Cardiac fibroblast (primary cell): ENCODE data around the gene TMEM218.

ENCODE experiments used
- DNase-seq, 2 donors: peaks; one replicate each; pipeline versions ENCODE4 v3.0.0 to v3.0.0-alpha.2; 2010; ENCODE audit warnings: low read depth in 2 of 2
- H3K4me3 ChIP-seq, 2 donors: replicated peaks in 1 of 2; 1 replicate in 1 of 2; 2 replicates in 1 of 2; pipeline ENCODE4 v1.5.1; 2011; ENCODE audit warnings: low read depth in 2 of 2, low read length in 2 of 2, mild to moderate bottlenecking in 2 of 2, moderate library complexity in 1 of 2
- TF ChIP-seq, protein P1 (sequence below): IDR thresholded peaks from one replicate; pipeline ENCODE4 v1.5.1; 2011; ENCODE audit warnings: low read depth, mild to moderate bottlenecking, low read length, inconsistent platforms

TMEM218 gene

GRCh38 chr11:125111343-125112207 lies at the start of gene TMEM218:
Gene TMEM218 (minus strand): TSS chr11:125111626. CDS start chr11:125102241, 9,385 bp downstream.
- H3K4me3 ChIP-seq: peak within 1 kb of the TSS; percentile 83
- TF ChIP-seq, protein P1, sequence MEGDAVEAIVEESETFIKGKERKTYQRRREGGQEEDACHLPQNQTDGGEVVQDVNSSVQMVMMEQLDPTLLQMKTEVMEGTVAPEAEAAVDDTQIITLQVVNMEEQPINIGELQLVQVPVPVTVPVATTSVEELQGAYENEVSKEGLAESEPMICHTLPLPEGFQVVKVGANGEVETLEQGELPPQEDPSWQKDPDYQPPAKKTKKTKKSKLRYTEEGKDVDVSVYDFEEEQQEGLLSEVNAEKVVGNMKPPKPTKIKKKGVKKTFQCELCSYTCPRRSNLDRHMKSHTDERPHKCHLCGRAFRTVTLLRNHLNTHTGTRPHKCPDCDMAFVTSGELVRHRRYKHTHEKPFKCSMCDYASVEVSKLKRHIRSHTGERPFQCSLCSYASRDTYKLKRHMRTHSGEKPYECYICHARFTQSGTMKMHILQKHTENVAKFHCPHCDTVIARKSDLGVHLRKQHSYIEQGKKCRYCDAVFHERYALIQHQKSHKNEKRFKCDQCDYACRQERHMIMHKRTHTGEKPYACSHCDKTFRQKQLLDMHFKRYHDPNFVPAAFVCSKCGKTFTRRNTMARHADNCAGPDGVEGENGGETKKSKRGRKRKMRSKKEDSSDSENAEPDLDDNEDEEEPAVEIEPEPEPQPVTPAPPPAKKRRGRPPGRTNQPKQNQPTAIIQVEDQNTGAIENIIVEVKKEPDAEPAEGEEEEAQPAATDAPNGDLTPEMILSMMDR: no peak
- DNase-seq: peak; percentile 99

- no peak for DNase-seq
- no peak overlapping the region for H3K4me3 ChIP-seq
- TF ChIP-seq, protein P1: no peak
Measured at GRCh38 chr11:125157953-125158680, 46.7 kb upstream of the TMEM218 start.

DNA sequence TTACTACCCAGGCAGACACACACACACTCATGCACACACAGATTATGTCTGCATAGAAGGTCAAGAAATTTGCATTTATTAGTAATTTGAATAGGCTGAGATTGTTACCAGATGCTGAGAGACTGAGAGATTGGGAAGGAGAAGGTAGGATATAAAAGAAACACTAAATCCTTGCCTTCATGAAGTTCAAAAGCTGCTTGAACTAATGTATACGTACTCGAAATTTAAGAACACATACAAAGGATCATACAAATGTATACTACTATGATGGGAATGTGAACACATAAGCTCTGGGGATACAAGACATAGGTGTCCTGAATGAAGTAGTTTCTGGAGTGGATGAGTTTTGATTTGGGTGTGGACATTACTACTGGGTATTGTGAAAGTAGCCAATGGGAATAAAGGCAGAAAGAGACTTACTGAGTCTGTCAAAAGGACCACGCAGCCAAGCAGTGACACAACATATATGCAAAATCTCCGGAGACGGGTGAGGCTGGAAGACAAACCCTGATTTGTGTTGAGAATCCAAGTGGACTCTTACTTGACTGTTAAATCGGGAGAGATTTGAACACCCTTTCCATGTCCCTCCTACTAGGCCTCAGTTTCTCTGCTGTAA lies 45.8 kb upstream of the TMEM218 start:
- DNase-seq: no peak
- TF ChIP-seq, protein P1: no peak
- no peak overlapping the region for H3K4me3 ChIP-seq

DNA sequence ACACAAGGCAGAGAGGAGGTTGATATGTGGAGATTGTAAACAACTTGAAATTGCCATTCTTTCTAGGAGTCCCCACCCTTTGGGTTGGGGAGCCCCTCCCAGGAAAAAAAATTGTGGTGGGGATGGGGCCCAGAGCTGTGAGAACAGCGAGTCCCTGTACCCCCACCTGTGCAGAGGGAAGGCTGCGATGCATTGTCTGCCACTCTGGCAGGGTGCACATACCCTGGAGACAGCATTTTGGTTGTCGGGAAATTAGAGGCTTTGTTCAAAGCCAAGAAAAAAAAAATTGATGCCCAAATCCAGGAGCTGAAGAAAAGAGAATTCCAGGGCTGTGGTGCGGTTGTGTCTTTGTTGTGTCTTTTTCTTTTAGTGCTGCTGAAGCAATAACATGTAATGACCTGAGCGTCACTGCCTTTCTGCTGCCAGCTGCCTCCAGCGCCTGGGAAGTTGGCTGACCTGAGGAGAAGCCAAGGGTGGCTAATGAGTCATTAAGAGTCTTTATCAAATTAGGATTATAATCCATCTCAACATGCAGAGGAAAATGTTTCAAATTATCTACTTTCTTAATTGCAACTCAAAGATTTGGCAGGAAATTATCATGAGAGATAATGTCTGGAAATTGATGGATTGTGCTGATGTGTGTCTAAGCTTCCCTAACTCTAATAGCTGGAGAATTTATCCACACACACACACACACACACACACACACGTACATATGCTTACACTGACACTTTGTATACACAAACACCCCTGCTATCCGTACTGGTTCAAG lies 45.1 kb upstream of the TMEM218 start:
- H3K4me3 ChIP-seq: no peak overlapping the region
- TF ChIP-seq, protein P1: no peak
- DNase-seq: no peak

DNA sequence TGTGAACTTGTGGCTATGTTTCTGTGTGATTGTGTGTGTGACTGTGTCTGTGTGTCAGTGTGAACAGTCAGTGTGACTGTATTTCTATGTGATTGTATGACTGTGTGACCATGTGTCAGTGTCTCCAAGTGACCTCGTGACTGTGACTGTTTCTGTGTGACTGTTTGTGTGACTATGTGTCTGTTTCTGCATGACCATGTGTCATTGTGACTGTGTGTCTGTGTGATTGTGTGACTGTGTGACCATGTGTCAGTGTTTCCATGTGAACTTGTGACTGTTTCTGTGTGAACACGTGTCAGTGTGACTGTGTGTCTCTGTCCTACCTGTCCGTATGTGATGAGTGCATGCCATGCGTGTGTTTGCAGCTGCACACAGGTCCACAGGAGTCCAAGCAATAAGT lies 44.3 kb upstream of the TMEM218 start:
- TF ChIP-seq, protein P1: no peak
- DNase-seq: no peak
- no peak overlapping the region for H3K4me3 ChIP-seq

GRCh38 chr11:125155100-125155444 lies 43.6 kb upstream of the TMEM218 start:
- TF ChIP-seq, protein P1: no peak
- DNase-seq: no peak
- H3K4me3 ChIP-seq: no peak overlapping the region
